Measurements from ENCODE around the gene MACF1. TPM values are rescaled to one million over a fixed set of nuclear protein-coding genes. Genes with fewer than 3 reads are reported as not detected.
A peak's percentile ranks its signal among the peaks of the same experiment; 100 is the strongest.

Gene MACF1
- total and polyA plus RNA-seq, 2 of the 13 experiments (the other 11 are each of a cell fraction or from before 2014, with no cell fraction given), result 36.7 to 65.4 TPM

DNA sequence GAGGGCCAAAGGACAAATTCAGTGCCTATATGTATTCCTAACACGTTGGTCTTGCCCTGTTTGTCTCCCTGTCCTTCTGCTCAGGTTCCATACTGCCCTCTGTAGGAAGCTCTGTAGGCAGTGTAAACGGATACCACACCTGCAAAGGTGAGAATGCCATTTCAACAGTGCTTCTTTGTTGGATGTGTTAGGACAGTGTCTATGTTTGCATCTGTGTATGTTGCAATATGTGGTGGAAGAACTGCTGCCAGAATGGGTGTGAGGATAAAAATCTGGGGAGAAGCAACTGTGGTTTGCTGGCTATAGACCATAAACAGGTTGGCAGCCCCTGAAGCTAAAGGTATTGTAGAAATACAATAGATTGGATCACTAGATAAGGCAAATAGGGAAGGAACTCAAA lies 173.9 kb downstream of the MACF1 start:
- intact Hi-C loops (cut with micrococcal nuclease; ENCODE audit: unreplicated experiment), result loop anchor here (1.0 kb wide), 1 partner anchor 33 kb away; no protein-coding TSS in a partner anchor
- no peak for TF ChIP-seq FOXP1 (IDR thresholded peaks at IDR 0.05)
- peak; percentile 20; the same call in 1 of the 2 replicates for TF ChIP-seq FOXP1 (CRISPR knock-in tag; IDR thresholded peaks at IDR 0.05)
- TF ChIP-seq ZNF564 (CRISPR knock-in tag; IDR thresholded peaks at IDR 0.05), result no peak
- TF ChIP-seq TOPORS (CRISPR knock-in tag; IDR thresholded peaks at IDR 0.05), result 0 out of 2 replicates have a peak, but pooled peaks have one; percentile 36
- peak; percentile 93 for TF ChIP-seq CTCF (CRISPR knock-in tag; IDR thresholded peaks at IDR 0.05)
- peak; percentile 43; the same call in 1 of the 2 replicates for TF ChIP-seq ELF3 (CRISPR knock-in tag; IDR thresholded peaks at IDR 0.05)
- no peak for TF ChIP-seq ZNF747 (CRISPR knock-in tag; IDR thresholded peaks at IDR 0.05; ENCODE audit: borderline replicate concordance)
- TF ChIP-seq SIX1 (CRISPR knock-in tag; IDR thresholded peaks at IDR 0.05; ENCODE audit: borderline replicate concordance), result peak; percentile 94
- no peak for TF ChIP-seq EEA1 (CRISPR knock-in tag; IDR thresholded peaks at IDR 0.05; ENCODE audit: borderline replicate concordance)
- no peak for TF ChIP-seq ZNF317 (CRISPR knock-in tag; IDR thresholded peaks at IDR 0.05)
- no peak for TF ChIP-seq FOXM1 (CRISPR knock-in tag; IDR thresholded peaks at IDR 0.05)
- no peak for TF ChIP-seq GFI1 (CRISPR knock-in tag; IDR thresholded peaks at IDR 0.05; ENCODE audit: borderline replicate concordance)
- TF ChIP-seq RBFOX2 (IDR thresholded peaks at IDR 0.05; ENCODE audit: low read depth, low read length), result no peak
- no peak for TF ChIP-seq DNMT3B (CRISPR knock-in tag; conservative IDR thresholded peaks at IDR 0.05)
- TF ChIP-seq SKI (IDR thresholded peaks at IDR 0.05; ENCODE audit: partially characterized antibody), result no peak
- TF ChIP-seq TARDBP (CRISPR knock-in tag; IDR thresholded peaks at IDR 0.05), result 0 out of 2 replicates have a peak, but pooled peaks have one; percentile 18
- no peak for TF ChIP-seq NR2F6 (IDR thresholded peaks at IDR 0.05)
- peak; percentile 58; the same call in 1 of the 2 replicates for TF ChIP-seq NR2F6 (CRISPR knock-in tag; IDR thresholded peaks at IDR 0.05)
- TF ChIP-seq SIN3A (IDR thresholded peaks at IDR 0.05; ENCODE audit: borderline replicate concordance, low read depth, low read length), result no peak
- peak; percentile 57; the same call in 1 of the 2 replicates for TF ChIP-seq HDAC2 (CRISPR knock-in tag; IDR thresholded peaks at IDR 0.05)
- TF ChIP-seq AGO2 (optimal IDR thresholded peaks at IDR 0.05; ENCODE audit: low read depth, low read length), result no peak
- TF ChIP-seq, protein P1, sequence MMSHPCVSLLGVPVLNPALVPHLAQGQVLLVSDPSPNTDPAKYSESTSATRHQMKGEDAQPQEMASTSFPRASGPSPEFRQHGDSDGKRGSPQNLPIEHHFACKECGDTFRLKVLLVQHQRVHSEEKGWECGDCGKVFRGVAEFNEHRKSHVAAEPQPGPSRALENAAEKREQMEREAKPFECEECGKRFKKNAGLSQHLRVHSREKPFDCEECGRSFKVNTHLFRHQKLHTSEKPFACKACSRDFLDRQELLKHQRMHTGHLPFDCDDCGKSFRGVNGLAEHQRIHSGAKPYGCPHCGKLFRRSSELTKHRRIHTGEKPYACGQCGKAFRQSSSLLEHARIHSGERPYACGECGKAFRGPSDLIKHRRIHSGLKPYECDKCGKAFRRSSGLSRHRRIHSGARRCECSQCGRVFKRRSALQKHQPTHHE (CRISPR knock-in tag; IDR thresholded peaks at IDR 0.05; ENCODE audit: borderline replicate concordance), result no peak
- TF ChIP-seq, protein P2, sequence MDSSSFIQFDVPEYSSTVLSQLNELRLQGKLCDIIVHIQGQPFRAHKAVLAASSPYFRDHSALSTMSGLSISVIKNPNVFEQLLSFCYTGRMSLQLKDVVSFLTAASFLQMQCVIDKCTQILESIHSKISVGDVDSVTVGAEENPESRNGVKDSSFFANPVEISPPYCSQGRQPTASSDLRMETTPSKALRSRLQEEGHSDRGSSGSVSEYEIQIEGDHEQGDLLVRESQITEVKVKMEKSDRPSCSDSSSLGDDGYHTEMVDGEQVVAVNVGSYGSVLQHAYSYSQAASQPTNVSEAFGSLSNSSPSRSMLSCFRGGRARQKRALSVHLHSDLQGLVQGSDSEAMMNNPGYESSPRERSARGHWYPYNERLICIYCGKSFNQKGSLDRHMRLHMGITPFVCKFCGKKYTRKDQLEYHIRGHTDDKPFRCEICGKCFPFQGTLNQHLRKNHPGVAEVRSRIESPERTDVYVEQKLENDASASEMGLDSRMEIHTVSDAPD (CRISPR knock-in tag; IDR thresholded peaks at IDR 0.05), result no peak
- peak; percentile 48; the same call in 1 of the 2 replicates for TF ChIP-seq TBX3 (IDR thresholded peaks at IDR 0.05; ENCODE audit: borderline replicate concordance)

More for the DNA sequence above, 173.9 kb downstream of the MACF1 start:
- no peak overlapping the region for H3K4me2 ChIP-seq (ENCODE audit: low read depth, low read length)
- ATAC-seq (peak; percentile 99), DNase-seq (ENCODE audit: low spot score) (peak; percentile 89), FAIRE-seq (peak; percentile 98)
- CTCF ChIA-PET (ENCODE audit: low intra/inter-chr PET ratio, low total read pairs), result interaction anchor here (1.0 to 1.1 kb wide), 2 partner anchors 9 to 33 kb away, joined by 4 to 5 read pairs; no protein-coding TSS in a partner anchor
- no peak overlapping the region for H3K27ac ChIP-seq (ENCODE audit: extremely low read length, insufficient read depth, low read length)
- peaks cover 11% of the 10 kb centered on the region for H3K4me1 ChIP-seq (ENCODE audit: insufficient read depth, low read length)
- H3K27me3 ChIP-seq (ENCODE audit: control insufficient read depth in 1 of 2, insufficient read depth in 2 of 2, low read length in 2 of 2), result no peaks in the 10 kb centered on the region
- H3K9ac ChIP-seq (ENCODE audit: insufficient read depth, low read depth, low read length), result no peak overlapping the region
- 3% methylated on average over 2 of the region's 2 CpGs for WGBS (ENCODE audit: low lambda C conversion rate)
- no peaks in the 10 kb centered on the region for H3K79me2 ChIP-seq (ENCODE audit: insufficient read depth, low read length)
- peaks cover 15 to 25% of the 10 kb centered on the region in 2 experiments for H3K36me3 ChIP-seq (replicated peaks in 1 of 2; ENCODE audit: control insufficient read depth in 1 of 2, insufficient read depth in 2 of 2, low read length in 2 of 2)
- in situ Hi-C loops (cut with HindIII; ENCODE audit: extremely low pct_ligation_motif_present, low pct_unique_long_range_greater_than_20kb), result no loop called here
- H3K4me3 ChIP-seq (replicated peaks in 1 of 3; ENCODE audit: insufficient read depth in 1 of 3, low read depth in 2 of 3, low read length in 3 of 3), result no peak overlapping the region
- POLR2A ChIA-PET, result interaction anchor here (0.9 to 1.3 kb wide), 3 partner anchors 13 to 32 kb away, joined by 3 to 9 read pairs (median 4); no protein-coding TSS in a partner anchor
- no peaks in the 10 kb centered on the region for H4K20me1 ChIP-seq (ENCODE audit: insufficient read depth, low read length)
- H2AFZ ChIP-seq (ENCODE audit: low read length), result no peak overlapping the region
- H3K9me3 ChIP-seq (ENCODE audit: low read length), result no peaks in the 10 kb centered on the region
- BruUV-seq (replicated peaks), result no TSS peak

Measured in HepG2 (cell line).